Lung (tissue), 12 donors: ENCODE measurements around the gene FNIP2. TPM values are rescaled to one million over a fixed set of nuclear protein-coding genes. Genes with fewer than 3 reads are reported as not detected.

Experiments
- ATAC-seq: fragments of 200-7000 bp; cut with Tn5 transposase; one replicate; pipeline ENCODE4 v1.9.1; 2020; ENCODE audit warnings: moderate number of reproducible peaks; ENCODE audit not compliant: insufficient read depth, low FRiP score
- DNase-seq, 3 donors: peaks; one replicate each; pipeline ENCODE4 v3.0.0-alpha.2; 2013 to 2017
- H3K27ac ChIP-seq, 2 donors: one replicate each; pipeline ENCODE4 v1.5.1; 2013; ENCODE audit warnings: mild to moderate bottlenecking in 2 of 2, moderate library complexity in 2 of 2, control low read depth in 1 of 2, inconsistent platforms in 1 of 2, low read depth in 1 of 2, low read length in 1 of 2
- H3K27me3 ChIP-seq, 3 donors: one replicate each; pipeline ENCODE4 v1.5.1; 2013; ENCODE audit warnings: low read length in 2 of 3; ENCODE audit not compliant: control insufficient read depth in 3 of 3, insufficient read depth in 3 of 3
- H3K36me3 ChIP-seq, 4 donors: one replicate each; pipeline ENCODE4 v1.5.1; 2013; ENCODE audit warnings: low read length in 4 of 4, mild to moderate bottlenecking in 1 of 4, moderate library complexity in 1 of 4; ENCODE audit not compliant: control insufficient read depth in 4 of 4, insufficient read depth in 4 of 4
- H3K4me1 ChIP-seq, 5 donors: one replicate each; pipeline ENCODE4 v1.5.1; 2013; ENCODE audit warnings: low read length in 5 of 5, mild to moderate bottlenecking in 2 of 5, moderate library complexity in 1 of 5; ENCODE audit not compliant: control insufficient read depth in 5 of 5, insufficient read depth in 5 of 5
- H3K4me3 ChIP-seq: one replicate; pipeline ENCODE4 v1.5.1; 2013; ENCODE audit warnings: mild to moderate bottlenecking, control low read depth, moderate library complexity
- H3K9ac ChIP-seq, 2 donors: one replicate each; pipeline ENCODE4 v1.5.1; 2013; ENCODE audit warnings: low read length in 2 of 2, control low read depth in 1 of 2; ENCODE audit not compliant: insufficient read depth in 1 of 2
- H3K9me3 ChIP-seq, 4 donors: one replicate each; pipeline ENCODE4 v1.5.1; 2013; ENCODE audit warnings: low read length in 3 of 4, mild to moderate bottlenecking in 1 of 4, moderate library complexity in 1 of 4; ENCODE audit not compliant: control insufficient read depth in 4 of 4, insufficient read depth in 3 of 4
- WGBS, 2 donors: extraction: QIAGEN DNeasy Blood & Tissue Kit; methylation state at CpG; one replicate each; pipeline ENCODE4 v1.1.7; 2013; 5-methylcytosine and 5-hydroxymethylcytosine counted together
- polyA plus RNA-seq, 2 donors: library from polyadenylated mRNA; stranded (reverse); fragments of 200-250 nt; gene quantifications; one replicate each; pipeline ENCODE4 v1.2.1, GENCODE V29; 2013
- total RNA-seq, 2 donors: library from RNA; depleted of rRNA in 1 of 2; stranded (reverse); fragments of >200 nt in 1 of 2; gene quantifications; one replicate each; pipeline ENCODE4 v1.2.1, GENCODE V29; 2014 to 2021
- TF ChIP-seq, protein P1 (sequence below): IDR thresholded peaks from 2 replicates; pipeline ENCODE4 v1.5.1; 2012; ENCODE audit warnings: mild to moderate bottlenecking; ENCODE audit errors: control extremely low read depth, extremely low read depth
- donor health status: control.
- donor health status: control.
- donor health status: Bipolar disorder and iron deficiency.
- donor health status: healthy.
- donor health status: DM: yes; HTN: yes; CAD: no.

FNIP2 gene
- total and polyA plus RNA-seq, 4 donors: 12.1 to 150 (median 44.6) TPM

DNA sequence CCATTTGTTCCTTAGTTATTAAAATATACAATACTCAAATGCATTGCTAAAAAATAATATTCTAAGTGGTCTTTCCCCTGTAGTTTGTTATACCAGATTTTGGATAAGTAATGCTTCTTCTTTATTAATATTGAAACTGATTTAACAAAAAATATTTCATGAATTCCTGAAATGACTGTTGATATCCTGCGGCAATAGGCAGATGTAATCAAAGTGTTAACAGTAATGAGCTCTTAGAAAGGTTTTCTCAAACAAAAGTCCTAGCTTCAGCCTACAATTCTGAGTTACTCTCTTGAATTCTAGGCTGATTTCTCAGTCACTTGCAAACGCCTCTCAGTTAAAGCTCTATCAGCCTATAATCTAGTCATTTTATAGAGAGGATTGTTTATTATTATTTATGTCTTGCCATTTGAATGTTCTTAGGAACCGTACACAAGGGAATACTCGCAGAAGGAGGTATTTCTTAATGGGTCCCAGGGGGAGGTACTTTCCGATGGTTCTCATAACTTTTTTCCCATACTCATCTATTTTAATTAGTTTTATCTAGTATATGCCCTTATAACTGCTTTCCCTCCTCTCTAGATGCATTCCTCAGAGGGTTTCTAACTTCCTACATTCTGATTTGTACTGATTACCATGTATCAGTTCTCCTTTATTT lies 96.8 kb downstream of the FNIP2 start:
- H3K27ac ChIP-seq: no peak overlapping the region
- no peaks in the 10 kb centered on the region for H3K9me3 ChIP-seq
- H3K36me3 ChIP-seq: peaks cover 26 to 47% (median 35%) of the 10 kb centered on the region in 4 donors
- ATAC-seq: no peak
- WGBS, 2 donors: 87 to 88% methylated on average over 5 of the region's 5 CpGs
- no peaks in the 10 kb centered on the region for H3K27me3 ChIP-seq
- H3K9ac ChIP-seq: no peak overlapping the region
- TF ChIP-seq, protein P1, sequence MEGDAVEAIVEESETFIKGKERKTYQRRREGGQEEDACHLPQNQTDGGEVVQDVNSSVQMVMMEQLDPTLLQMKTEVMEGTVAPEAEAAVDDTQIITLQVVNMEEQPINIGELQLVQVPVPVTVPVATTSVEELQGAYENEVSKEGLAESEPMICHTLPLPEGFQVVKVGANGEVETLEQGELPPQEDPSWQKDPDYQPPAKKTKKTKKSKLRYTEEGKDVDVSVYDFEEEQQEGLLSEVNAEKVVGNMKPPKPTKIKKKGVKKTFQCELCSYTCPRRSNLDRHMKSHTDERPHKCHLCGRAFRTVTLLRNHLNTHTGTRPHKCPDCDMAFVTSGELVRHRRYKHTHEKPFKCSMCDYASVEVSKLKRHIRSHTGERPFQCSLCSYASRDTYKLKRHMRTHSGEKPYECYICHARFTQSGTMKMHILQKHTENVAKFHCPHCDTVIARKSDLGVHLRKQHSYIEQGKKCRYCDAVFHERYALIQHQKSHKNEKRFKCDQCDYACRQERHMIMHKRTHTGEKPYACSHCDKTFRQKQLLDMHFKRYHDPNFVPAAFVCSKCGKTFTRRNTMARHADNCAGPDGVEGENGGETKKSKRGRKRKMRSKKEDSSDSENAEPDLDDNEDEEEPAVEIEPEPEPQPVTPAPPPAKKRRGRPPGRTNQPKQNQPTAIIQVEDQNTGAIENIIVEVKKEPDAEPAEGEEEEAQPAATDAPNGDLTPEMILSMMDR: no peak
- peaks cover 0 to 3% (median 0%) of the 10 kb centered on the region in 5 donors for H3K4me1 ChIP-seq
- H3K4me3 ChIP-seq: no peak overlapping the region
- DNase-seq: no peak

DNA sequence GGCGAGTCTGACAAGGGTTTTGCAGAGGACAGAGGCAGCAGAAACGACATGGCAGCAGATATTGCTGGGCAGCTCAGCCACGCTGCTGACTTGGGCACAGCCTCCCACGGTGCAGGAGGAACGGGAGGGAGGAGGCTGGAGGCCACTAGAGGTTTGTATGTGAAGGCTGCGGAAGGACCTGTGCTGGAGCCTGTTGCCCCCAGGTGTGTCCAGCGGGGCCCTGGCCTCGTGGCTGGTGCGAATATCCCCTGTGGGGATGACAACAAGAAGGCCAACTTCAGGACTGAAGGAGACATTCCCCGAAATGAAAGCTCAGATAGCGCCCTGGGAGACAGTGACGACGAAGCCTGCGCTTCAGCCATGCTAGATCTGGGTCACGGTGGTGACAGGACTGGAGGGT lies 100.2 kb downstream of the FNIP2 start:
- TF ChIP-seq, protein P1: no peak
- Histone ChIP-seq H3K9ac (no peak overlapping the region), H3K9me3 (no peaks in the 10 kb centered on the region), H3K4me1 (peaks cover 0 to 6% (median 0%) of the 10 kb centered on the region in 5 donors), H3K27me3 (no peaks in the 10 kb centered on the region), H3K27ac (no peak overlapping the region), H3K36me3 (peaks cover 21 to 35% (median 26%) of the 10 kb centered on the region in 4 donors), H3K4me3 (no peak overlapping the region)
- no peak for DNase-seq
- no peak for ATAC-seq
- 96 to 97% methylated on average over 15 of the region's 15 CpGs for WGBS, 2 donors

DNA sequence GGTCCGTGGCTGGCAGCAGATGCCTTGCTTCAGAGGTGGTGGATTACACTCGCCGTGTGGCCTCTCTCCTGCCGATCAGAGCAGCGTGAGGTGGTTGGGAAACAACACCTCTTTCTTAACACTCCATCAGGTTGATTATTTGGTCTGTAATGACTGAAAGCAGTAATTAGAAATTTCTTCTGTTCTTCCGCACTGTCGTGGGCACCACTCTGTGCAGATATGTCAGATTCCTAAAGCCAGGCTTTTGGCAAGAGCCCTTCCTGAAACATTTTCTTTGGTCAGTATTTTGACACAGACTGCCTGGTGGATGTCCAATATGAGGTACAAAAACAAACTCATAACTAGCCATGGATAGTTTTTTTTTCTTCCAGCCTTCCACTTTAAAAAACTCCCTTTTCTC lies 100.9 kb downstream of the FNIP2 start:
- TF ChIP-seq, protein P1: no peak
- DNase-seq (no peak), ATAC-seq (no peak)
- Histone ChIP-seq H3K36me3 (peaks cover 21 to 32% (median 25%) of the 10 kb centered on the region in 4 donors), H3K9me3 (no peaks in the 10 kb centered on the region), H3K4me1 (peaks cover 0 to 6% (median 0%) of the 10 kb centered on the region in 5 donors), H3K9ac (no peak overlapping the region), H3K27me3 (no peaks in the 10 kb centered on the region), H3K27ac (no peak overlapping the region), H3K4me3 (no peak overlapping the region)
- 82 to 91% methylated on average over 7 of the region's 7 CpGs for WGBS, 2 donors

DNA sequence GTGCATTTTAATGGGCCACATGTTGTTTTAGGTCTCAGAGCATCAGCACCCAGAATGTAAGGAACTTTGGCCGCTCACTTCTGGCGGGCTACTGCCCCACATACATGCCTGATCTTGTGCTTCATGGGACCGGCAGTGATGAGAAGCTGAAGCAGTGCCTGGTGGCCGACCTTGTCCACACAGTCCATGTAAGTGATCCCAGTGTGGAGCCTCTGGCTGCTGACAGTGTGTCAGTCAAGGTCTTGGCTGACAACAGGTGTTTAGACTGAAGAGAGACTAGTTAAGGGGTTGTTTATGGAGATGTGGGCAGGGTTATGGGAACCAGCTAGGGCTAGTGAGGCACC lies 101.4 kb downstream of the FNIP2 start:
- no peaks in the 10 kb centered on the region for H3K27me3 ChIP-seq
- H3K36me3 ChIP-seq: peaks cover 23 to 32% (median 25%) of the 10 kb centered on the region in 4 donors
- TF ChIP-seq, protein P1: no peak
- H3K9me3 ChIP-seq: no peaks in the 10 kb centered on the region
- WGBS, 2 donors: 90 to 94% methylated on average over 4 of the region's 4 CpGs
- DNase-seq (no peak), ATAC-seq (no peak)
- H3K27ac ChIP-seq: peak overlapping the region in 1 of 2 donors; percentile 2
- H3K4me1 ChIP-seq: peaks cover 0 to 6% (median 0%) of the 10 kb centered on the region in 5 donors
- H3K4me3 ChIP-seq: no peak overlapping the region
- no peak overlapping the region for H3K9ac ChIP-seq
